HG03066 (cell line): ENCODE results near the gene CLEC3B.
"Not testable (repeated sequence)": the region's sequence is repeated elsewhere in the genome, so short reads cannot be mapped to it uniquely, and the experiment has no call there.

Source experiments
- ATAC-seq: cut with Tn5 transposase; IDR thresholded peaks from one replicate; pipeline ENCODE4 v1.9.1; 2021; ENCODE audit warnings: low read depth; ENCODE audit not compliant: unreplicated experiment

The CLEC3B gene, protein sequence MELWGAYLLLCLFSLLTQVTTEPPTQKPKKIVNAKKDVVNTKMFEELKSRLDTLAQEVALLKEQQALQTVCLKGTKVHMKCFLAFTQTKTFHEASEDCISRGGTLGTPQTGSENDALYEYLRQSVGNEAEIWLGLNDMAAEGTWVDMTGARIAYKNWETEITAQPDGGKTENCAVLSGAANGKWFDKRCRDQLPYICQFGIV

DNA sequence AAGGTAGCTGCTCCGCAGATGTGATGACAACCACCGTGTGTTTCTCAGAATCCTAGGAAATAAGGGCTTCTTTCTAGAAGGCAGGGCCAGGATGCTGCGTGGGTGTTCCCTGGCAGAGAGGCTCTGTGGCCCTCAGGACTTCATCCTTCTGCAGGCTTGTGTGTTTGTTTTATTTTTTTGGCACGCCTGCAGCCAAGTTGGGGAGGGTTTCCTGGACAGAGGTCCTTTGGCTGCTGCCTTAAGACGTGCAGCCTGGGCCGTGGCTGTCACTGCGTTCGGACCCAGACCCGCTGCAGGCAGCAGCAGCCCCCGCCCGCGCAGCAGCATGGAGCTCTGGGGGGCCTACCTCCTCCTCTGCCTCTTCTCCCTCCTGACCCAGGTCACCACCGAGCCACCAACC is at the start of gene CLEC3B:
Gene CLEC3B (plus strand): TSS at position 266 of the 400 bp plus-strand sequence. CDS start 60 bp downstream, at position 326.
- no peak for ATAC-seq

DNA sequence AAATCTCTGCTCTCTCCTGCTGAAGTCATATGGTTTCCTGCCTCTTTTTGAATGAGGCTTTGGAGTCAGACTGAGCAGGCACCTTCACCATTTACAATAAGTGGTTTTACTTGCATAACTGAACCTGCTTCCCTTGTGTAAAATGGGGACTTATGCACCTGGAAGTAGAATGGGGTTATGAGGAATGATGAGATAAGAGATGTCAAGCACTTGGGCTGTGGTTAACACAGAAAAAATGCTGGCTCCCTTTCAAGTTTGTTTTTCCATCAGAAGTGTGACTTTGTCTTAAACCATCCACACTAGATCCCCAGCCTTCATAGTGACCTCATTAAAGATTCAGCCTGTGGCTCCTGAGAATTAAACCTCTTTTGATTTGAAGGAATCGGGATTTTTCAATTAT is 44.9 kb upstream of the CLEC3B start:
- ATAC-seq: no peak

DNA sequence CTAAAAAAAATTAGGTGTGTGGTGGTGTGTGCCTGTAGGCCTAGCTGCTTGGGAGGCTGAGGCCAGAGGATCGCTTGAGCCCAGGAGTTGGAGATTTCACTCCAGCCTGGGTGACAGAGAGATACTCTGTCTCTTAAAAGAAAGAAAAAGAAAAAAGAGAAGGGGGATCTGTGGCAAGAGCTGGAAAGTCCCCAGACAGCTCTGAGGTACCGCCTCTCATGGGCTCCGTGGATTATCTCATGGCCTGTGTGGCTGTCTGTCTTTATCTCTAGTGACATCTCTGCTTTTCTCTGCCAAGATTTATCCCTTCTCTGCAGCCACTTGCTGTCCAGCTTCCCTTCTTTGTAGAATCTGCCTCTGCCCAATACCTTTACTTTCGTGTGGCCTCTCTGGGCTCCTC is 44.4 kb upstream of the CLEC3B start:
- no peak for ATAC-seq

DNA sequence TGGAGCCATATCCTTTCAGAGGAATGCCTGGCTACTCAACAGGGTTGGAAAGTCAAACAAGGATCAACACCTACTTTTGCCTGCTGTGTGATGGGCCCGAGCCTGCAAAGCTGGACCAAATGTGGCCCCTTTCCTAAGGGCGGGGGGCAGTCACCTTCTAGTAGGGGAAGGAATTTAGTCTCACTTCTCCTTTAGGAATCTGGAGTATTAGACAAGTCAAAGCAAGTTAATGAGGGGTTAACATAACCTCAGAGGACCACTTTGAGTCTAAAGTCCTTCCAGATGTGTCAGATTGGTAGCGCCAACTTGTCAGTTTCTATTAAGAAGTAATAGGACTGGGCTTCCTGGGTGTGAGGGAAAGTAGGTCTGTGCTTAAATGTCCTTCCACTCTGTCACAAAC is 43.3 kb upstream of the CLEC3B start:
- ATAC-seq: no peak

DNA sequence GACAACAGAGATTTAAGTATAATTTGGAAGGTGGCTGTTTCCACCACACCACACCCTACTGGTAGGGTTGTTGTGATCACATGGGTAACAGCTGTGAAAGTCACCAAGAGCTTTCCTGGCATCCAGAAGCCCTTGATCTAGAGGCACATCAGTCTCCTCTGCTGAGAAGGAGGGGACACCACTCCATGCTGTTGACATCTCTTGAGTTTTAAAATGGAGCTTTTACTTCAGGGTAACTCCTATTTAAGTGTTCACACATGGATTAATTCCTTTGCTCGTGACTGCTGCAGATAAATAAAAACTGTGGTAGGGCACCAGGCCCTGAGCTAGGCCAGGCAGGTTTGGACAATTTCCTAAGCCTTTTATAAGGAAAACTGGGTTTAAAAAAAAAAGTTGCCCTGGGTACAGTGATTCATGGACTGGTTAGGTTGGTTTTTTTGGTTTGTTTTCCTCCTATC is 42.6 kb upstream of the CLEC3B start:
- ATAC-seq: no peak

DNA sequence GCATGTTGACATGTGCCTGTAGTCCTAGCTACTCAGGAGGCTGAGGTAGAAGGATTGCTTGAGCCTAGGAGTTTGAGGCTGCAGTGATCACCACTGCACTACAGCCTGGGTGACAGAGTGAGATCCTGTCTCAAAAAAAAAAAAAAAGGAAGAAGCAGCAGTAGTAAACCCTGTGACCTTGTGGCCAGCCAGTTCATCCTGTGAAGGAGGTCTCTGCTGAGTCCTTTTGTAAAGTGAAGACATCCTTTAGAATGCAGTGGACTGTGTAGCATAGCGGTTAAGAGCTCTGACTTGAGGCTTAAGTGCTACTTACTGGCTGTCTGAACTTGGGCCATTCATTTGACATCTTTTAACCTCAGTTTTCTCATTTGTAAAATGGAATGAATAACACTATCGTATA is 41.8 kb upstream of the CLEC3B start:
- no peak for ATAC-seq

DNA sequence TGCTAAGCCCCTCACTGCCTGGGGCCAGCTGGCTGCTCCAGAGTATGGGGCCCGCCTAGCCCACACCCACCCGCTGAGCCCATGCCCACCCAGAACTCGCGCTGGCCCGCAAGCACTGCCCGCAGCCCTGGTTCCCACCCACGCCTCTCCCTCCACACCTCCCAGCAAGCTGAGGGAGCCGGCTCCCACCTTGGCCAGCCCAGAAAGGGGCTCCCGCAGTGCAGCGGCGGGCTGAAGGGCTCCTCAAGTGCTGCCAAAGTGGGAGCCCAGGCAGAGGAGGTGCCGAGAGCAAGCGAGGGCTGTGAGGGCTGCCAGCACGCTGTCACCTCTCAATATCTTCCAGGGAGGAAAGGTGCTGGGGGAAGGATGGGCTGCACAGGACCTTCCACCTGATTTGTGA is 39.8 kb upstream of the CLEC3B start:
- ATAC-seq: not testable (repeated sequence)

DNA sequence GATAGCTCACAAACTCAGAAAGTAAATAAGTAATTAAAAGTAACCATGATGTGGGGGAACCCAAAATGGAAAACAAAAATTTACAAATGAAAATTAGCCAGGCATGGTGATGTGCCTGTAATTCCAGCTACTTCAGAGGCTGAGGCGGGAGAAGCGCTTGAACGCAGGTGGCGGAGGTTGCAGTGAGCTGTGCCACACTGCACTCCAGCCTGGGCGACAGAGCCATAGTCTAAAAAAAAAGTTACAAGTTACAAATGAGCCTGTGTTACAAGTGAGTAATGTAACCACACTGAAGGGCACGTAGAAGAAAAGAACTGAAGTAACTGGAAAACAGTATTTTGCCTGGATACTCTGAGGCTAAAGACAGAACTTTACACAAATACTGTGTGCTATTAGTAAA is 38.8 kb upstream of the CLEC3B start:
- no peak for ATAC-seq

DNA sequence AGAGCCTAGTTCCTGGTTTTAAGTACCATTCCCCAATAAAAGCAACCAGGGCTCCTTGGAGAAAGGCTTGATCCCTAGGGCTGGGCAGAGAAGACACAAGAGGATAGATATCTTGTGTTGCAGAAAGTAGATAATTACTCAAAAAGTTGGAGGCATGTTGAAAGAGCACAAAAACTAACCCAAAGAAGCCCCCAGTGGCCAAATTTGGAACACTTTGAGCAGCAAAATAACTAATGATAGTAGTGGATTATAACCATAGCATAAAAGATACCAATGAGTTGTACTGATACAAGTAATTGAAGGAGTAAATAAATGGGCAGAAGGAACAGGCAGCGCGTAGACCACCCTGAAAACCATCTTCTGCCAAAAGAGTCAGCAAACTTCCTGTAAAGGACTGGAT is 38.0 kb upstream of the CLEC3B start:
- no peak for ATAC-seq

DNA sequence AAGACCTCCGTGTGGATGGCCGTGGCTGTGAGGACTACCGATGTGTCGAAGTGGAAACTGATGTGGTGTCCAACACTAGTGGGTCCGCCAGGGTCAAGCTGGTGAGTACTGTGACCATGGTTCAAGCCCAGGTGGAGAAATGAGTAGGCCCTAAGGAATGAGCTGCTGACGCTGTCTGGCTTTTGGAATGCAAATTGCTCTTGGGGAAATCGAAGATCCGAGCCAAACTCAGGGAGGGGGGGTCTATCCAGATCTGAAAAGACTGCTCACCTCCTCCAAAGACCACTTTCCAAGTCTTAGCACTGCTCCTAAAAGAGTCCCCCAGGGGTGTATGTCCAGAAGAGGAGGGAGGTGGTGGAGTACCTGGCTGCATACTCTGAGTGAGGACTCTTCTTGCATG is 37.0 kb upstream of the CLEC3B start:
- ATAC-seq: no peak

DNA sequence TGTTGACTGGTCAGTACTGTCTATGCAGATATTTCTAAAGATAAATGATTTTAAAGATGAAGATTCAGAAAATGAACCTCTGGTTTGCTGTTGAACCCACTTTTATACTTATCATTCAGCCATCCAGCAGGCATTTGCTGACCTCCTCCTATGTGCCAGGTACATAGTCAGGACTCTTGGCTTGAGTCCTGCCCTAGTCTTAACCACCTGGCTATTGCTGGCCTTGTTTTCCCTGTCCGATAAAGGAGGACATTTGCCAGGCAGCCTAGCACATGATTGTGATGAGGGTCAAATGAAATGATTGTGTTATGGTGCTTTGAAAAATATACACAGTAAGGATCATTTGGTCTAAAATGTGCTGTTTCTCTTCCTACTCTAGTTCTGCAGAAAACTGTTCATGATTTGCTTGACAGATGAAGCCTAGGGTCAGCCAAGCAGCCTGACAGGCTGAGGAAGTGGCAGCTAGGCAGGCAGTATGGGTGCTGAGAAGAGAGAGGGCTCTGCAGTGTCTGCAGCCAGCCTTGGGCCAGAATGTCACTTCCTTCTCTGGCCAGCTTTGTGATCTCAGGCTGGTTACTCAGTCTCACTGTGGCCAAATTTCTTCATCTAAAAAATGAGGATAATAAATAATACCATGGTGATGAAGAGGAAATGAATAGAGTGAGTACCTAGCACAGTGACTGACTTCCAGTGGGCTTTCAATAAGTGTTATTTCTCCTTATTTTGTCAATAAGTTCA is 36.3 kb upstream of the CLEC3B start:
- ATAC-seq: no peak

DNA sequence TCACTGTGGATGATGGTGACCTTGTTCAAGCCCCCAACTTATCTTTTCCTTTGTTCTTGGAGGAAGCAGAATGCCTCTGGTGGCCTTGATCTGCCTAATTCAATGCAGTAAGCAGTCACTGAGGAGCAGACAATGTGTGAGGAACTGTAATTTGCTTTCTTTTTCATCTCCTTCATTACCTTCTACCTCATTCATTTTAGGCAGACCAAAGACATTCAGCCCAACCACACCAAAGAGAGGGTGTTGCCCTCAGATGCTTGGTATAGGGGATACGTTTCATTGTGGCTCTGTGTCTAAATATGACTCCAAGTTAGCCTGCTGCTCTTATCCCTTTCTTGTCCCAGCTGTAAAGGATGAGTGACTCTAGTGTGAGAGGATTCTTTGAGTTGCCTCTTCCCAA is 34.8 kb upstream of the CLEC3B start:
- no peak for ATAC-seq

DNA sequence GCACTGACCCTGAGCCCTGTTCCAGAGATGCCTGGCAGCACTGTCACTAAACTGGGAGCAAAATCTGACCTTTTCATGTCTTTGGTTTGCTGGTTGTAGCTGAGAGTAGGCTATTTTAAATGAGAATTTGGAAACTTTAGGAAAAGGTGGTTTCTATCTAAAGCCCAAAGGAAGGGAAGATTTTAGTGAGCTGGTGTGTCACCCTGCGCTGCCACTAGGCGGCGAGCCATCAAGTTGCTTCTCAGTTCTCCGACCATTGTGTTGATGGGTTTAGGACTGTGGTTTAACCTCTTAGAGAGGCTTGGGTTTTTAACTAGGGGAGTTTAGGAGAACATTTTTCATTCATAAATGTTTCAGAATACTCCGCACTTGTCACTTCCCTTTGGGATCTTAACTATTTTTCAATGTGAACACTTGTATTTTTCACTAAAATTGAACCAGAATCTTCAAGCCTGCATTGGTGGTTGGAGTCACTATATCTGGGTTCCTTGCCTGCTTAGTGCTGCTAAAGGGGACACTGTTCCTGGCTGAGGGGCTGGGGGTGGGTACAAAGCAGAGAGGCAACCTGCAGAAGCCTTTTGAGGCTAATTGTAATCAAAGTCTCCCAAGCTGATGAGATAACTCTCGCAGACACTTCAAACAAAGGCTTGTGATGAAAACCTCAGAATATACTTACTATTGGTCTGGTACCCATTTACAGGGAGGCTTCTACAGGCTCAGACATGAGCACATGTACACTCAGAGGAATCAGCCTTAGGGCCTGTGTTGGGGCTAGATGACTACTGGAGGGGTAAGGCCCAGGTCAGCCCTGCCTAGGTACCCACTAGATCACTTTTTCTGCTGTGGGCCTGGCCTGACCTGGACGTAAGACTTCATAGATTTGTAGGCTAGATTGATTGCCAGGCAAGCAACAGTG is 33.3 kb upstream of the CLEC3B start:
- ATAC-seq: no peak

DNA sequence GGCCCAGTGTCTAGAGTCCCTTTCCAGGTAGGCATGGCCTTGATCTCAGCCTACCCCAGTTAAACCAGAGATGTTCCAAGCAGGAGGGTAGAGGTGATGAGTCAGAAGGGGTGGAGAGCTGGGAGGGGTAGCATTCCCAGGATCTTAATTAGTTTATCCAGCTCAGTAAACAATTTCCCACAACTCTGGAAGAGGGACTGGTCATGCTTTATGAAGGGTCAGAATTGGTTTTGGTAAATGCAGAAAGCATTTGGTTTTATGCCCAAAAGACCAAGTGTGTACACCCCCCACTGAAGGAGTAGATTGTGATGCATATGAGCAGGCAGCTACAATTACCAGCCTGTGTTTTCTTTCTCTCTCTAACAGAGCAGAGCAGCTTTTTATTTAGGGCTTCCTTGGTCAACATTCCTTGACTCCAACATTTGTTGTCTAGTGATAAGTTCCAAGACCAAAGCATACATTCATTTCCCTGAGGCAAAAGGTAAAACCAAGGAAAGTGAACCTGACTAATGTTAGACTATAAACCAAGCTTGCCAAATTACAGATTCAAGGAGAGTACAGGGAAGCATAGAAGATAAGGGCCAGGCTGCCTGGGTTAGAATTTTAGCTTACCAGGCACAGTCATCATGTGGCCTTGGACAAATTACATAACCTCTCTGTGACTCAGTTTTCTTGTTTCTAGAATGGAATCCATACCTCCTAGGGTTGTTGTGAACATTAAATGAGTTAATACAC is 32.5 kb upstream of the CLEC3B start:
- no peak for ATAC-seq

DNA sequence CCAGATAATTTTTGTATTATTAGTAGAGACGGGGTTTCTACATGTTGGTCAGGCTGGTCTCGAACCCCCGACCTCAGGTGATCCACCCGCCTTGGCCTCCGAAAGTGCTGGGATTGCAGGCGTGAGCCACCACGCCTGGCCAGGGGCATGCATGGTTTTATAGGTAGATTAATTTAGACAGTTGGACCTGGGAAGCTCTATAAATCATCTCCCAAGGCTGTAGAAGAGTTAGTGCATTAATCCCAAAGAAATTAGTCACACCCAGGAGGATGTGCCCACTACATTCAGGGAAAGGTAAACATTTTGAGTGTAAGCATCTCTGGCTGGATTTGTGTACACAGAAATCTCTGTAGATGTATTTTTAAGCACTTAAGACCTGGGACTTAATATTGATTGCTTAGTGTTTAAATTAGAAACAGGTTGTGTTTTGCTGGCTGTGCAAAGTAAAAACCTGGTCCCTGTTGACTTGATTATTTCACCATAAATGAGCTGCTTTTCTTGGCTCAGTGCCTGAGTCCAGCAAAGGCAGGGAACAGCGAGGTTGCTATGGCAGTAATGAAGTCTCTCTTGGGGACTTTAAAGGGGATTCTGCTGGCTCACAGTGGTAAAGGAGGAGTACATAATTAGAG is 30.8 kb upstream of the CLEC3B start:
- no peak for ATAC-seq

DNA sequence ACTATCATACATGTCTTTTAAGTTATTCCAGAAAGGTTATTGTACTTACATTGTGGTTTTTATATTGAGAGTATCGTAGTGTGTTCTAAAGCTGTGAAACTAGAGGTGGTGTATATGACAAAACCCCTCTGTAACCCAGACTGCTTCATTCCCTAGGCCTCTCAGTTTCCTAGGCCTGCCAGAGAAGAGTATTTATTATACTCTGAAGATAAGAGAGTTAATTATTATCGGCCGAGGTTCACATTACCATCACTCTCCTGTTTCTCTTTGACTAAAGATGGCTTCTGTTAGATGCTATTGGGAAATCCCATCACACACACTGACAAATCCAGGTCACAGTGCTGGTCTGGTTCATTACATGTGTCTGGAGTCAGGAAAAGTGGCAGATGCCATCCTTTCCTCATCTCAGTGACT is 29.5 kb upstream of the CLEC3B start:
- no peak for ATAC-seq

DNA sequence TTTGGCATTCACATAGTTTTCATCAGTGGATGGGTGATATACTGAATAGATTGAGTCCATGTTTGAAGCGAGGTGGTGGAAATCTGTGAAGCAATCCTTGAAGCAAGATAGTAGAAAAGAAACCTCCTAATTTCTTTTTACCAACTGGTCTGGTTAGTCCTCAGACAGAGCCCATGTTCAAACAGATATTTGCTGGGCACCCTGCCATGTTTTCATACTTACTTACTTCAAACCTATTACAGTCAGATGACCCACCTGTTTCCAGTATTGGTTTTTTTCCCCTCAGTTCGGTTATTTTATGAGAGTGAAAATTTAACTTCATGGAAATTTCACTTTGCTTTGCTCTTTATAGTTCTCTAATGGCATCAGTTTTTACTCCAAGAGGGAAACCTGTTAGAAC is 26.3 kb upstream of the CLEC3B start:
- ATAC-seq: no peak

DNA sequence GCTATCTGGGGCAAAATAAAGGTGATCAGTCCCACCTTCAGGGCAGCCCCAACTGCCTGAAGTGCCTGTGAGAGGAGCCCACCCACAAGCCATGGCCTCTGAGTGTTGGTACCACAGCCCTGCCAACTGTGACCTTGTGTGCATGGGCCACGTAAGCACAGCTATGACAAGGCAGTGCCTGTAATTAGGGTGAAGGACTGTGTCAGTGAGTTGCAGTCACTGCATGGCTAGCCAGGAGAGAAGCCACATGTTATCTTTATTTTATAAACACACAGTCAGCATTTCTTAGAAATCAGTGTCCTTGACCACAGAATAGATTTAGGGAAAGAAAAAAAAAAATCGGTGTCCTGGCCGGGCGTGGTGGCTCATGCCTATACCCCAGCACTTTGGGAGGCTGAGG is 25.3 kb upstream of the CLEC3B start:
- no peak for ATAC-seq

DNA sequence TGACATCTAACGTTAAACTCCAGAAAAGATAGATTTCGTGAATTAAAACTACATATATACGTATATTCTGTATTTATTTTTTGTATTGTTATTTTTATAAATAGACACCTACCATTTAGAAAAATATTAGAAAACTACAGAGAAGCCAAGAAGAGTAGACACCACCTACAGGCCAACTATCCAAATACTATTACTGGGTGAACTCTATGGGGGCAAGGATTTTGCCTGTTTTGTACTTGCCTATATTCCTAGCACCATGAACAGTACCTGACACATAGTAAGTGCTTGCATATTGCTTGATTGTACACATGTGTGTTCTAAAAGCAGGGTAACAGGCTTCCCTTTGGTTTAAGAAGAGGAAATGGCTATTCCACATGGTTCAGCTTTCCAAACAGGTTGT is 24.4 kb upstream of the CLEC3B start:
- no peak for ATAC-seq

DNA sequence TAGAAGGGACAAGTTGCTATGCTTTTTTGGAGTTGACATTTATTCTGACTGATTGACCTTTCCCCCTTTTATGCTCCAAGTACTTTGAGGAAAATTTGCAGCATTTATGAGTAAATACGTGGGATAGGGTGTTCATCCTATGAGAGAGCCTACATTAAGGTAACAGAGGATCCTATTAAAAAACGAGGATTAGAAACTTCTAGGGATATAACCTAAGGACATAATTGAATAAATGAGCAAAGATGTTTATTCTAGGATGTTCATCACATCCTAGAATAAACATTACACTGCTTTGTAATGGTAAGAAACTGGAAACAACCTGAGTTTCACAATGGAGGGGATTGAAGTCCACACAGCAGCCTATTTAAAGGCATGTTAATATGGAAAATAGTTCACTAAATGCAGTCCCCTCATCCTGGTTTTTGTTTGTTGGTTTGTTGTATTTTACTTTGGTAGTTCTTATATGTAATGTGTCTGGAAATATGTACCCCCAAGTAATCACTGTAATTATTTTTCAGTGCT is 23.9 kb upstream of the CLEC3B start:
- ATAC-seq: no peak
